Middle frontal gyrus (tissue), 1 donor: ENCODE data around the gene NKIRAS2.
"Not testable (repeated sequence)": the region's sequence is repeated elsewhere in the genome, so short reads cannot be mapped to it uniquely, and the experiment has no call there.

Source experiments
- DNase-seq: peaks from one replicate; pipeline ENCODE4 v3.0.0-alpha.2; 2015; ENCODE audit warnings: low spot score; ENCODE audit errors: extremely low spot score

The NKIRAS2 gene

GRCh38 chr17:41998497-41998896 lies 21.4 kb upstream of the NKIRAS2 start:
- no peak for DNase-seq

- no peak for DNase-seq
Measured at GRCh38 chr17:42000413-42001133, 19.3 kb upstream of the NKIRAS2 start.

- no peak for DNase-seq
Measured at GRCh38 chr17:42001729-42002128, 18.2 kb upstream of the NKIRAS2 start.

- no peak for DNase-seq
Measured at GRCh38 chr17:42002175-42002791, 17.6 kb upstream of the NKIRAS2 start.

GRCh38 chr17:42002792-42003301 lies 17.0 kb upstream of the NKIRAS2 start:
- DNase-seq: no peak

GRCh38 chr17:42005166-42005565 lies 14.7 kb upstream of the NKIRAS2 start:
- DNase-seq: no peak

- DNase-seq: peak; percentile 36
Measured at GRCh38 chr17:42009170-42009569, 10.7 kb upstream of the NKIRAS2 start.

- DNase-seq: not testable (repeated sequence)
Measured at GRCh38 chr17:42010266-42010680, 9.6 kb upstream of the NKIRAS2 start.

GRCh38 chr17:42010898-42011516 lies 8.9 kb upstream of the NKIRAS2 start:
- no peak for DNase-seq

- not testable (repeated sequence) for DNase-seq
Measured at GRCh38 chr17:42012363-42012762, 7.5 kb upstream of the NKIRAS2 start.

GRCh38 chr17:42013740-42014139 lies 6.2 kb upstream of the NKIRAS2 start:
- not testable (repeated sequence) for DNase-seq

GRCh38 chr17:42016411-42016831 lies 3.5 kb upstream of the NKIRAS2 start:
- DNase-seq: no peak

- DNase-seq: peak; percentile 89
Measured at GRCh38 chr17:42016941-42017865, 2.7 kb upstream of the NKIRAS2 start, which contains the start of gene DNAJC7. Gene DNAJC7 (minus strand): TSS chr17:42017439. CDS start chr17:42017416, 23 bp downstream.

- no peak for DNase-seq
Measured at GRCh38 chr17:42017866-42018200, 2.1 kb upstream of the NKIRAS2 start.

GRCh38 chr17:42018339-42018738 lies 1.6 kb upstream of the NKIRAS2 start:
- DNase-seq: no peak

GRCh38 chr17:42018988-42019387 lies 902 bp upstream of the NKIRAS2 start:
- DNase-seq: no peak

- DNase-seq: not testable (repeated sequence)
Measured at GRCh38 chr17:42020845-42021244, 955 bp downstream of the NKIRAS2 start.

GRCh38 chr17:42023524-42024349 lies 3.8 kb downstream of the NKIRAS2 start:
- DNase-seq: no peak

- no peak for DNase-seq
Measured at GRCh38 chr17:42025191-42025579, 5.3 kb downstream of the NKIRAS2 start.

- no peak for DNase-seq
Measured at GRCh38 chr17:42025936-42026335, 6.0 kb downstream of the NKIRAS2 start.
